SK-N-MC (cell line): ENCODE data around the gene GARIN1A.
"Not testable (repeated sequence)": the region's sequence is repeated elsewhere in the genome, so short reads cannot be mapped to it uniquely, and the experiment has no call there.

Experiments
- DNase-seq: peaks from one replicate; pipeline ENCODE4 v3.0.0-alpha.2; 2011; ENCODE audit warnings: low read depth, low spot score
- H3K27ac ChIP-seq: fragments of 200-600 bp; sonication (generic); 2 replicates; pipeline ENCODE4 v1.5.1; 2016; ENCODE audit warnings: mixed run types
- H3K36me3 ChIP-seq: fragments of 200-600 bp; sonication (generic); 2 replicates; pipeline ENCODE4 v1.6.1; 2017; ENCODE audit warnings: antibody characterized with exemption, low read length, mixed read lengths; ENCODE audit not compliant: insufficient read depth
- H3K4me3 ChIP-seq: fragments of 200-600 bp; sonication (generic); 2 replicates; pipeline ENCODE4 v1.5.1; 2016
- H3K9ac ChIP-seq: fragments of 200-600 bp; sonication (generic); 2 replicates; pipeline ENCODE4 v1.8.0; 2017; ENCODE audit warnings: mixed run types, mixed read lengths; ENCODE audit not compliant: insufficient read length
- H3K9me3 ChIP-seq: fragments of 200-600 bp; sonication (generic); 2 replicates; pipeline ENCODE4 v1.6.1; 2017; ENCODE audit warnings: low read depth, mild to moderate bottlenecking, antibody characterized with exemption, low read length, moderate library complexity, mixed read lengths
- EZH2 ChIP-seq: fragments of 200-600 bp; sonication (generic); IDR thresholded peaks from one replicate; pipeline ENCODE4 v1.6.1; 2017; ENCODE audit warnings: antibody characterized with exemption

Gene GARIN1A

GRCh38 chr7:128671992-128672391 is at the start of gene GARIN1A:
Gene GARIN1A (plus strand): TSS chr7:128672292. CDS start chr7:128672398, 106 bp downstream.
- no peak for DNase-seq
- no peak for TF ChIP-seq EZH2
- Histone ChIP-seq H3K9ac (no peak within 1 kb of the TSS), H3K27ac (no peak within 1 kb of the TSS), H3K9me3 (no peaks in the 10 kb centered on the region), H3K4me3 (no peak within 1 kb of the TSS), H3K36me3 (no peaks in the 10 kb centered on the region)

- not testable (repeated sequence) for H3K4me3 ChIP-seq, H3K9me3 ChIP-seq, H3K36me3 ChIP-seq, DNase-seq, H3K9ac ChIP-seq, H3K27ac ChIP-seq
These were observed 45.0 kb upstream of the GARIN1A start for GRCh38 chr7:128627124-128627523.

GRCh38 chr7:128633915-128634314 is 38.2 kb upstream of the GARIN1A start:
- not testable (repeated sequence) for DNase-seq, H3K36me3 ChIP-seq

GRCh38 chr7:128645206-128645605 is 26.9 kb upstream of the GARIN1A start:
- not testable (repeated sequence) for H3K27ac ChIP-seq, H3K36me3 ChIP-seq, H3K4me3 ChIP-seq, DNase-seq, H3K9ac ChIP-seq, H3K9me3 ChIP-seq

More at GRCh38 chr7:128633915-128634314, 38.2 kb upstream of the GARIN1A start:
- H3K4me3 ChIP-seq, H3K27ac ChIP-seq, H3K9ac ChIP-seq, H3K9me3 ChIP-seq: not testable (repeated sequence)

GRCh38 chr7:128645844-128646243 is 26.2 kb upstream of the GARIN1A start:
- H3K9me3 ChIP-seq, H3K27ac ChIP-seq, H3K9ac ChIP-seq, H3K4me3 ChIP-seq, H3K36me3 ChIP-seq, DNase-seq: not testable (repeated sequence)

GRCh38 chr7:128646877-128647276 is 25.2 kb upstream of the GARIN1A start:
- not testable (repeated sequence) for H3K27ac ChIP-seq, H3K9me3 ChIP-seq, DNase-seq, H3K36me3 ChIP-seq, H3K9ac ChIP-seq, H3K4me3 ChIP-seq

- not testable (repeated sequence) for H3K27ac ChIP-seq, H3K9ac ChIP-seq, DNase-seq, H3K4me3 ChIP-seq, H3K9me3 ChIP-seq, H3K36me3 ChIP-seq
These were observed 21.0 kb upstream of the GARIN1A start for GRCh38 chr7:128651096-128651495.

- not testable (repeated sequence) for H3K9me3 ChIP-seq, DNase-seq, H3K36me3 ChIP-seq
These were observed 19.5 kb upstream of the GARIN1A start for GRCh38 chr7:128652606-128653005.

GRCh38 chr7:128653197-128653596 is 18.9 kb upstream of the GARIN1A start:
- not testable (repeated sequence) for H3K9ac ChIP-seq, DNase-seq

More at GRCh38 chr7:128652606-128653005, 19.5 kb upstream of the GARIN1A start:
- H3K9ac ChIP-seq, H3K4me3 ChIP-seq, H3K27ac ChIP-seq: not testable (repeated sequence)

GRCh38 chr7:128654080-128654479 is 18.0 kb upstream of the GARIN1A start:
- not testable (repeated sequence) for H3K9ac ChIP-seq, DNase-seq, H3K36me3 ChIP-seq, H3K27ac ChIP-seq, H3K9me3 ChIP-seq, H3K4me3 ChIP-seq

More at GRCh38 chr7:128653197-128653596, 18.9 kb upstream of the GARIN1A start:
- not testable (repeated sequence) for H3K36me3 ChIP-seq, H3K9me3 ChIP-seq, H3K4me3 ChIP-seq, H3K27ac ChIP-seq

- not testable (repeated sequence) for H3K4me3 ChIP-seq, H3K27ac ChIP-seq, H3K36me3 ChIP-seq, DNase-seq, H3K9me3 ChIP-seq, H3K9ac ChIP-seq
These were observed 17.6 kb upstream of the GARIN1A start for GRCh38 chr7:128654501-128654900.

GRCh38 chr7:128658428-128658827 is 13.7 kb upstream of the GARIN1A start:
- not testable (repeated sequence) for H3K36me3 ChIP-seq, H3K27ac ChIP-seq, H3K9me3 ChIP-seq, H3K9ac ChIP-seq, H3K4me3 ChIP-seq, DNase-seq
